ENCODE data around the gene YEATS2.
A peak's percentile ranks its signal among the peaks of the same experiment; 100 is the strongest.

The YEATS2 gene

DNA sequence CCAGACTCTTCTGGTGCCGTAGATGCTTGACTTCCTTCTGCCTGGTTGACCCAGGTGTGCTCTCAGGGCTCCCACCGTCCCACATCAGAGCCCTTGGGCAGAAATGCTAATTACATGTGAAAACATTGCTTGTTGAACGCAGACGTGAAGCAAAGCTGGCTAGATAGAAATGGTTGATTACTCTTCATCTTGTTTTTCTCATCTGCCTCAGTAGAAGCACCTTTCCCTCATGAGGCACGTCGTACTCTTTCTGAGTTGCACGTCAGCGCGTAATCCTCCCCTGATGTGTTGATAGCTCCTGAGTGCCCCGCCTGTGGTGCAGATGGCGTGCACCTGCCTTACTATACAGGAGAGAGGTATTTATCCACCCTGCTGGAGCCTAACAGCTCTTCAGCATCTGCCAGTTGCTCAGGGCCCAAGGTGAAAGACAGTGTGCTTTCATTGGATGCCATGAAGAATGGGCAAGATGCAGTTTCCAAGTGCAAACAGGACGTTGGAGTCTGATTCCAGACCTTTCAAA, 109.7 kb downstream of the YEATS2 start:
- ATAC-seq (ENCODE audit: low read depth) (no peak), DNase-seq (ENCODE audit: low spot score) (no peak)
- no peak overlapping the region for H3K27ac ChIP-seq (ENCODE audit: poor library complexity, severe bottlenecking)
- no peaks in the 10 kb centered on the region for H3K9me3 ChIP-seq (ENCODE audit: severe bottlenecking)
- H3K36me3 ChIP-seq (ENCODE audit: low read depth) = peaks cover 90% of the 10 kb centered on the region
- H3K4me3 ChIP-seq (ENCODE audit: severe bottlenecking) = no peak overlapping the region
- H3K4me1 ChIP-seq (ENCODE audit: insufficient read depth, poor library complexity, severe bottlenecking) = peaks cover 6% of the 10 kb centered on the region
- no peaks in the 10 kb centered on the region for H3K27me3 ChIP-seq (ENCODE audit: insufficient read depth, poor library complexity, severe bottlenecking)
- TF ChIP-seq, protein P1, sequence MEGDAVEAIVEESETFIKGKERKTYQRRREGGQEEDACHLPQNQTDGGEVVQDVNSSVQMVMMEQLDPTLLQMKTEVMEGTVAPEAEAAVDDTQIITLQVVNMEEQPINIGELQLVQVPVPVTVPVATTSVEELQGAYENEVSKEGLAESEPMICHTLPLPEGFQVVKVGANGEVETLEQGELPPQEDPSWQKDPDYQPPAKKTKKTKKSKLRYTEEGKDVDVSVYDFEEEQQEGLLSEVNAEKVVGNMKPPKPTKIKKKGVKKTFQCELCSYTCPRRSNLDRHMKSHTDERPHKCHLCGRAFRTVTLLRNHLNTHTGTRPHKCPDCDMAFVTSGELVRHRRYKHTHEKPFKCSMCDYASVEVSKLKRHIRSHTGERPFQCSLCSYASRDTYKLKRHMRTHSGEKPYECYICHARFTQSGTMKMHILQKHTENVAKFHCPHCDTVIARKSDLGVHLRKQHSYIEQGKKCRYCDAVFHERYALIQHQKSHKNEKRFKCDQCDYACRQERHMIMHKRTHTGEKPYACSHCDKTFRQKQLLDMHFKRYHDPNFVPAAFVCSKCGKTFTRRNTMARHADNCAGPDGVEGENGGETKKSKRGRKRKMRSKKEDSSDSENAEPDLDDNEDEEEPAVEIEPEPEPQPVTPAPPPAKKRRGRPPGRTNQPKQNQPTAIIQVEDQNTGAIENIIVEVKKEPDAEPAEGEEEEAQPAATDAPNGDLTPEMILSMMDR (IDR thresholded peaks at IDR 0.05; ENCODE audit: poor library complexity, severe bottlenecking) = no peak

DNA sequence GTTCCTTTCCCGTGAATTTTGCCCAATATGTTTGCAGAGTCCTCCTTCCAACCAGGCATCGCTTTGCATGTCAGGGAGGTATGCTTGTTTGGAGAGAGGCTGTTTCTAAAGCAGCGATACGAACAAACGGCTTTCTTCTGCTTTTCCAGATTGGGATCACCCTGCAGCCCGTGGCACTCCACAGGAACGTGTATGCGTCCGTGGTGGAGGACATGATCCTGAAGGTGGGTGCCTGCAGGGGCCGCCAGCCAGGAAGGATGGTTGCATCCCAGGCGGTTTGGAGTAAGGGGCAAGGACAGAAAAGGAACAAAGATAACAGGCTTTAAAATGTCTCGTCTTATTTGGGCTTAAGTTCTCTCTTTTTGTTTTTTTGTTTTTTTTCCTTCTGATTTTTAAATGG, 110.3 kb downstream of the YEATS2 start:
- Histone ChIP-seq H3K27ac (ENCODE audit: poor library complexity, severe bottlenecking) (no peak overlapping the region), H3K36me3 (ENCODE audit: low read depth) (peaks cover 89% of the 10 kb centered on the region), H3K4me3 (ENCODE audit: severe bottlenecking) (no peak overlapping the region), H3K27me3 (ENCODE audit: insufficient read depth, poor library complexity, severe bottlenecking) (no peaks in the 10 kb centered on the region), H3K4me1 (ENCODE audit: insufficient read depth, poor library complexity, severe bottlenecking) (peaks cover 12% of the 10 kb centered on the region), H3K9me3 (ENCODE audit: severe bottlenecking) (no peaks in the 10 kb centered on the region)
- DNase-seq (ENCODE audit: low spot score) (peak; percentile 24), ATAC-seq (ENCODE audit: low read depth) (no peak)
- TF ChIP-seq, protein P1 (IDR thresholded peaks at IDR 0.05; ENCODE audit: poor library complexity, severe bottlenecking) = no peak

DNA sequence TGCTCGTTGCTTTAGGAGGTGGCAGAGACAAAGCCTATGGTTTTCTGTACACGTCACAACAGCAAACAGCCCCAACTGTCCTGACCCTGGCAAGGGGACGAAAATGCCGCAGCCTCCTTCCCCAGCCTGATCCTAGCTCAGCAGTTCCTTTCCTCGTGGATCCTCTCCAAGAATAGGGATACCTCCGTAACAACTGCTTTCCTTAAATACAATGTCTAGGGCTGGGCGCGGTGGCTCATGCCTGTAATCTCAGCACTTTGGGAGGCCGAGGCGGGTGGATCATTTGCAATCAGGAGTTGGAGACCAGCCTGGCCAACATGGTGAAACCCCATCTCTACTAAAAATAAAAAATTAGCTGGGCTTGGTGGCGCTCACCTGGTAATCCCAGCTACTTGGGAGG, 110.8 kb downstream of the YEATS2 start:
- Histone ChIP-seq H3K27ac (ENCODE audit: poor library complexity, severe bottlenecking) (no peak overlapping the region), H3K9me3 (ENCODE audit: severe bottlenecking) (no peaks in the 10 kb centered on the region), H3K4me1 (ENCODE audit: insufficient read depth, poor library complexity, severe bottlenecking) (peaks cover 14% of the 10 kb centered on the region), H3K4me3 (ENCODE audit: severe bottlenecking) (no peak overlapping the region), H3K27me3 (ENCODE audit: insufficient read depth, poor library complexity, severe bottlenecking) (no peaks in the 10 kb centered on the region), H3K36me3 (ENCODE audit: low read depth) (peaks cover 84% of the 10 kb centered on the region)
- peak; percentile 31 for DNase-seq (ENCODE audit: low spot score)
- ATAC-seq (ENCODE audit: low read depth) = no peak
- TF ChIP-seq, protein P1 (IDR thresholded peaks at IDR 0.05; ENCODE audit: poor library complexity, severe bottlenecking) = no peak

DNA sequence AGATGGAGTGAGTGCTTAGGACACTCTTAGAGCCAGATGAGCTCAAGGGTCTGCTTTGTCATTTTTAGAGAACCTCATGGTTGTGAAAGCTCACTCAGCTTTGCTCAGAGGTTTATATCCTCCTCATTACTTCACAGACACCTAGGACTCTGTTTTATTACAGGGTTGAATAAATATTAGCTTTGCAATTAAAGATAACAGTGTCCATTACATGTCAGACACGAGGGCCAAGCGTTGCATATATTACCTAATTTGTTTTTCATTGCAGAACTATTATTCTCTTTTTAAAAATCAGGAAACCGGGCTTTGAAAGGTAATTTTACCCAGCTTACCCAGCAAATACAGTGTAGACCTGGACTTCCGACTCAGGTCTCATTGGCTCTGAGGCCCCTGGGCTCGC, 111.7 kb downstream of the YEATS2 start:
- no peak overlapping the region for H3K4me3 ChIP-seq (ENCODE audit: severe bottlenecking)
- no peaks in the 10 kb centered on the region for H3K27me3 ChIP-seq (ENCODE audit: insufficient read depth, poor library complexity, severe bottlenecking)
- no peak overlapping the region for H3K27ac ChIP-seq (ENCODE audit: poor library complexity, severe bottlenecking)
- ATAC-seq (ENCODE audit: low read depth) = no peak
- no peak for DNase-seq (ENCODE audit: low spot score)
- TF ChIP-seq, protein P1 (IDR thresholded peaks at IDR 0.05; ENCODE audit: poor library complexity, severe bottlenecking) = no peak
- peaks cover 79% of the 10 kb centered on the region for H3K36me3 ChIP-seq (ENCODE audit: low read depth)
- peaks cover 15% of the 10 kb centered on the region for H3K4me1 ChIP-seq (ENCODE audit: insufficient read depth, poor library complexity, severe bottlenecking)
- no peaks in the 10 kb centered on the region for H3K9me3 ChIP-seq (ENCODE audit: severe bottlenecking)

Measured in RWPE2 (cell line).